A204.1 (cell line): ENCODE data around the gene CHI3L1.

ENCODE experiments used
- FAIRE-seq: peaks from 2 replicates; lab custom pipeline; 2012; peaks lifted over from hg19 to GRCh38; lab: Jason Lieb, UNC

CHI3L1 gene

DNA sequence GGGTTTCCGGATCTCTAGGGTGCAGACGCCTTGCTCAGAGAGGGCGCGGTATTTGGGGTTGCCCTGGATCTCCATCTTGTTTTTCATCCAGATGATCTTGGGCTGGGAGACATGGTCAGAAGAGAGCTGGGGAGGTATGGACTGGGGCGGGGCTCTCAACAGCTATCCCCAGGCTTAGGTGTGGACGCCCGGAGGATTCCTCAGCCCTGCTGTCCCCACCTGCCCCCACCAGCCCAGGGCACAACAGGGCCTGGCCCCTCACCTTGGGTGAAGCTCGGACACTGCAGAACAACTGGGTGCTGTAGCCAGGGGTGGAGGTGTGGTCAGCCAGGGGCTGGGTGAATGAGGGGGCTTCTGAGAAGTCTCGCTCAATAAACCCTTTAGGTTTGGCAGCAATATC is 17.5 kb downstream of the CHI3L1 start:
- no peak for FAIRE-seq

DNA sequence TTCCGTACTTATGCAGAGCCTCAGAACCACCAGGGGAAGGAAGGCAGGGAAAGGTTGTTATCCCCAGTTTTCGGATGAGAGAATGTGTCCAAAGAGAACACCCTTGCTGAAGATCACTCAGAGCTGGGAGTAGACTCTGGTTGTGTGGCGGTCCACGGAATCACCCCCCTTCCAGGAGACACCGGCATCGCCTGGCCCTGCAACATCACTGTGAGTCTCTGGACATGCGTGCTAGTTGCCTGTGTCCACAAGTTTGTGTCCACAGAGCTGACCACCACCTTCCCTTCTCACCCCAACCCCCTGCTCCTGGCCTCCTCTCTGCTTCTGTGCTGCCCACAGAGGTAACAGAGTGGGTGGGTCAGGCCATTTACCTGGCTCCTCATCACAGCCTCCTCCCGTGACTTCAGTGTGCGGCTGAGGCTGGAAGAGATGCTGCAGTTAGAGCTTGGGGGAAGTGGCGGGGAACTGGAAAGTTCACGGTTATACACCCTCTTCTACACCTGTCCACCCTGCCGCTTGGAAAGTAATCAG is 18.2 kb downstream of the CHI3L1 start:
- FAIRE-seq: no peak

- no peak for FAIRE-seq
These were observed 18.6 kb downstream of the CHI3L1 start for GRCh38 chr1:203167913-203168200.

DNA sequence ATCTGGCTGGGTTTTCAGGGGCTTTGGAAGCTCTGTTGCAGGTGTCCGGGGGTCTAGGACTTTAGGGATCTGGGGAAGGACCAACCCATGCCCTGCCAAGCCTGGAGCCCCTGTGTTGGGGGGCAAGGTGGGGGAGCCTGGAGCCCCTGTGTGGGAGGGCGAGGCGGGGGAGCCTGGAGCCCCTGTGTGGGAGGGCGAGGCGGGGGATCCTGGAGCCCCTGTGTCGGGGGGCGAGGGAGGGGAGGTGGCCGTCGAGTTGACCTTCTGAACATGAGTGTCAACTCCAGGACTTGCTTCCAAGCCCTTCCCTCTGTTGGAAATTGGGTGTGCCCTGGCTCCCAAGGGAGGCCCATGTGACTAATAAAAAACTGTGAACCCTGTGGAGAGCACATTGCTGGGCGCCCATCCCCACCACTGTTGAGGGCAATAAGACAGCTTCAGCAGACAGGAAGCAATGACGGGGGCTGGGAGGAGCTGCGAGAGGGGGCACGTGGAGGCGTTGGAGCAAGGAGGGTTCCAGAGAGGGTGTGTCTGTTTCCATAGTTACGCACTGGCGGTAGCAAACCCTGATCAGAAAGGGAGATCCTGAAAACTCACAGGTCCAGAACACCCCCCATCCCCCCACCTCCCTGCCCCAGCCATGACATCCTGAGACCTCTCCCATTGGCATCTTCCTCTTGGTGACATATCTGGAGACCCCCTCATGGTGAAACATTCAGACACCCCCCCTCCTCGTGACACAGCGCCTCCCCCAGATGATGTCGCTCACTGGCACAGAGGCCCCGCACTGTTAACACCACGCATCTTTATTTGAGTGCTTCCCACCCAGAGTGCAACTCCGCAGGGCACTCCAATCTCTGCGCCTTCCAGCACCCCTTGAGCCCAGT is 19.2 kb downstream of the CHI3L1 start:
- FAIRE-seq: no peak

DNA sequence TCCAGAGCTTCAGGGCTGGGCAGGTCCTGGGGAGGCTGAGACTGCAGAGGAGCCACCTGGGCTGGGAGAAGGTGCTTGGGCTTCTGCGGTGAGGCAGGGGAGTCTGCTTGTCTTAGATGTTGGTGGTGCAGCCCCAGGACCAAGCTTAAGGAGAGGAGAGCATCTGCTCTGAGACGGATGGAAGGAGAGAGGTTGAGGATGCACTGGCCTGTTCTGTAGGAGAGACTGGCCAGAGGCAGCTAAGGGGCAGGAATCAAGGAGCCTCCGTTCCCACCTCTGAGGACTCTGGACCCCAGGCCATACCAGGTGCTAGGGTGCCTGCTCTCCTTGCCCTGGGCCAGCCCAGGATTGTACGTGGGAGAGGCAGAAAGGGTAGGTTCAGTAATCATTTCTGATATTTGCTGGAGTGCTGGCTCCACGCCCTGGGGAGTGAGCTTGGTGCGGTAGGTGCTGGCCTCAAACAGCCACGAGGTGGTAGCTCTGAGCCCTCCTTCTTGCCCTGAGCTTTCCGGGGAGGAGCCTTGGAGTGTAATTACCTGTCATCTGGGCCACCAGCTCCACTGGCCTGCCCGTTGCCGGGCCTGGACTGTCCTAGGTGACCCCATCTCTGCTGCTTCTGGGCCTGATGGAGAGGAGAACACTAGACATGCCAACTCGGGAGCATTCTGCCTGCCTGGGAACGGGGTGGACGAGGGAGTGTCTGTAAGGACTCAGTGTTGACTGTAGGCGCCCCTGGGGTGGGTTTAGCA is 20.1 kb downstream of the CHI3L1 start:
- FAIRE-seq: no peak

DNA sequence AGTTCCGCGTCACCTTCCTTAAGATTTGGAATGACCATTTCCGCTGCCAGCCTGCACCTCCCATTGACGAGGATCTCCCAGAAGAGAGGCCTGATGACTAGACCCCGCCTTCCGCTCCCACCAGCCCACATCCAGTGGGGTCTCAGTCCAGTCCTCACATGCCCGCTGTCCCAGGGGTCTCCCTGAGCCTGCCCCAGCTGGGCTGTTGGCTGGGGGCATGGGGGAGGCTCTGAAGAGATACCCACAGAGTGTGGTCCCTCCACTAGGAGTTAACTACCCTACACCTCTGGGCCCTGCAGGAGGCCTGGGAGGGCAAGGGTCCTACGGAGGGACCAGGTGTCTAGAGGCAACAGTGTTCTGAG is 20.7 kb downstream of the CHI3L1 start:
- FAIRE-seq: no peak

- no peak for FAIRE-seq
These were observed 21.3 kb downstream of the CHI3L1 start for GRCh38 chr1:203165101-203165799.

GRCh38 chr1:203163891-203164635 is 22.4 kb downstream of the CHI3L1 start:
- no peak for FAIRE-seq

DNA sequence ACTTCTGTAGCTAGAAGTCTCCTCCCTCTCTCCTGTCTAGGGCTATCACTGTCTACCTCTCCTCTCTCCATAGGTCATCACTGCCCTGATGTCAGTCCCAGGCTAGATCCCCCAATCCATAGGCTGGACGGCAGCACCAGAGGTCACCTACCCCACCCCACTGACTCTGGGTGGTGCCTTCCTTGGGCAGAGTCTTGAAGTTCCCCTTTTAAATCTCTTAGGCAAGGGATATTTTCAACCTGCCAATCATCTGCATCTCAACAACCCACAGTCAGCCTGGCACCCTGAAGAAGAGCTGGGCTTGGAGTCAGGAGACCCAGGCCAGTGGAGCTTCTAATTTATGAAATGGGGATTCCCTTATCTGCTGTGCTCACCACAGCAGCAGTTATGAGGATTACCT is 24.1 kb downstream of the CHI3L1 start:
- no peak for FAIRE-seq

DNA sequence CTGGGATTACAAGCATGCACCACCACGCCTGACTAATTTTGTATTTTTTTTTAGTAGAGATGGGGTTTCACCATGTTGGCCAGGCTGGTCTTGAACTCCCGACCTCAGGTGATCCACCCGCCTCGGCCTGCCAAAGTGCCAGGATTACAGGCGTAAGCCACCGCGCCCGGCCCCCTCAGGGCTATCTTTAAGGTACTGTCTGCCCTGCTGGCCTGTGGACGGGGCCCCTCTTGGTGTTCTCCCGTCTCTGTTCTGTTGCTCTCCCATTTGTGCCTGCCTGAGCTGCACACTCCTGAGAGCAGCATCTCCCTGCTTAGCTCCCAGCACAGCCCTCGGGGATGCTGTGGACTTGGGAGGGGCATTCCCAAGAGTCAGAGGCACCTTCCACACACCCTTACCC is 24.8 kb downstream of the CHI3L1 start:
- no peak for FAIRE-seq

DNA sequence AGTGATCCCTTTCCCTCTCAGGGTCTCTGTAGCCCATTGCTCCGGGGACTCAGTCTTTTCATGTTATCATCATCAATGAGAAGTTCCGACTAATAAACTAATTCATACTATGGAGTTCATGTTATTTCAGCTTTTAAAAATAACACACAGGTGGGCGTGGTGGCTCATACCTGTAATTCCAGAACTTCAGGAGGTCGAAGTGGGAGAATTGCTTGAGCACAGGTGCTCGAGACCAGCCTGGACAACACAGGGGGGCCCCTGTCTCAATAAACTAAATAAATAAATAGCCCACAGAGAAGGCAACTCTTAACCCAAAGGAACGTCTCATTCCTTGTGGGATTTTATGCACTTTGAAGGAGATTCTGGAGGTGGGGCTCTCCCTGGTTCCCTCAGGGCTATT is 25.3 kb downstream of the CHI3L1 start:
- no peak for FAIRE-seq

DNA sequence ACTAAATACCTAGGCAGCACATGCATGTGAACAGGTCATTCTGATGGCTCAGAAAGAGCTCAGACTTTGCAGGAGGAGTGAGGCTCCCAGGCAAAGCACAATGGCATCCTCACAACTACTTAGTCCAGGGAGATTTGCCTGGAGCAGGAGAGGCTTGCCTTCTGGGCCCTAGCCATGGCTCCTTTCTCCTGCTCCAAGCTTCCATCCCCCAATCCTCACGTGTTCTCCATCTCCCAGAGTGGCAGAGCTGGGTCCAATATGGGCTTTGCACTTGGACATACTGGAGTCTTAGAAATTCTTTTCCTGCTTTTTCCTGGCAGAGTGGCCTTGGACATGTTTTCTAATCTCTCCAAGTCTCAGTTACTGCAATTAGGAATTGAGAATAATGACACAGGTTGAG is 26.7 kb downstream of the CHI3L1 start:
- FAIRE-seq: no peak

- no peak for FAIRE-seq
These were observed 27.4 kb downstream of the CHI3L1 start for GRCh38 chr1:203158960-203159665.

DNA sequence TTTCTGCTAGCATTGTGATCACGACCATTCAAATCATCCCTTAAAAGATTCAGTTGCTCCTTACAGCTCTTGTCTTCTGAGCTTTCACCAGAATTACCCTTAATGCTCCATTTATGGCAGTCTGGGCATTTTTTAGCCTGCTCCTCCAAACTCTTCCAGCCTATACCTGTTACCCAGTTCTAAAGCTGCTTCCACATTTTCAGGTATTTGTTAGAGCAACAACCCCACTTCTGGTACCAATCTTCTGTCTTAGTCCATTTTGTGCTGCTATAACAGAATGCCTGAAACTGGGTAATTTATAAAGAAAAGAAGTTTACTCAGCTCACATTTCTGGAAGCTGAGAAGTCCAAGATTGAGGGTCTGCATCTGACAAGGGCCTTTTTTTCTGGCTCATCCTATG is 28.1 kb downstream of the CHI3L1 start:
- no peak for FAIRE-seq

GRCh38 chr1:203156280-203156679 is 30.2 kb downstream of the CHI3L1 start:
- FAIRE-seq: no peak

DNA sequence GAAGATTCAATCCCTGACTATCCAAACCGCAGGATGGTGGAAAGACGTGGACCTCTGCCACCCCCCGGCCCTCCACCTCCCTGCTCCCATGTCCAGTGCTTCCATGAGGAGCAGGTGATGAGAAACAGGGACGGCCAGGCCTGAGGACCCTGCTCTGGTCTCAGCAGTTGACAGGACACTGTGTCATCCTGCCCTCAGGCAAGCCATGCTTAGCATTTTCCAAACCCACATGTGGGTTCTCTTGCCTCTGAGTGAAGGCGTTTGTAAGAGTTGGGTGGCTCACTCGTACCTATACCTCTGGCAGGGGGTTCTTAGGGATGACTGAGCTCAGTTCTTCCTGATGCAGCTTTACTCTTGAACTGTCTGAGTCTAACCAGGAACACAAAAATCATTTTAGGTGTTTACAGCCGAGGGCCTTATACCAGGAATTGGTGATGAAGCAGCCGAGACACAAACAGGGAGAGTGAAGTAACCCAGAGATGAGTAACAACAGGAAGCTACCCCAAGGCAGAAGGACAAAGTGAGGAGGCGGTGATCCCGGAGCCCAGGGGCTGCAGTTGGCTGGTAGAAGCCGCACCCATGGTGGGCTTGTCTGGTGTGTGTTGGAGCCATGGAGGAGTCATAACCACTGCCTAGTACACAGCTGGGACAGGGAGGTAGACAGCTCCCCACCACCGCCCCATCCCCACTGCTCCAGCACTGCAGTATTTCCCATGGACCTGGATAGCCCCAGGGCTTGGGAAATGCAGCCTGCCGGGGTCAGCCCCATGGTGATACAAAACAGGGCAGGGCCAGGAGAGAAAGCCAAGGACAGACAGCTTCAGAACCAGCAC is 32.3 kb downstream of the CHI3L1 start:
- no peak for FAIRE-seq

GRCh38 chr1:203153051-203153988 is 33.2 kb downstream of the CHI3L1 start:
- no peak for FAIRE-seq

- no peak for FAIRE-seq
These were observed 34.1 kb downstream of the CHI3L1 start for GRCh38 chr1:203152158-203153034.
